Measurements from ENCODE around the gene FBLN2. TPM values are rescaled to one million over a fixed set of nuclear protein-coding genes. Genes with fewer than 3 reads are reported as not detected.

FBLN2 gene
- total RNA-seq, 1 experiment from 2014 or later, result not detected

- no peaks in the 10 kb centered on the region for H3K4me1 ChIP-seq (ENCODE audit: low read length)
- no peak overlapping the region for H3K4me3 ChIP-seq (ENCODE audit: low read length)
These were observed 119.2 kb downstream of the FBLN2 start for GRCh38 chr3:13668136-13668535.

GRCh38 chr3:13669457-13669856, 120.5 kb downstream of the FBLN2 start:
- DNase-seq, result no peak
- no peaks in the 10 kb centered on the region for H3K36me3 ChIP-seq (ENCODE audit: insufficient read depth, low read length)
- no peak overlapping the region for H3K27ac ChIP-seq (ENCODE audit: low read length)
- H3K4me2 ChIP-seq (ENCODE audit: low read depth, low read length, poor library complexity, severe bottlenecking), result no peak overlapping the region
- H3K79me2 ChIP-seq (ENCODE audit: low read length), result no peaks in the 10 kb centered on the region
- H3K9ac ChIP-seq (ENCODE audit: low read length), result no peak overlapping the region
- H4K20me1 ChIP-seq (ENCODE audit: insufficient read depth, low read depth, low read length), result no peaks in the 10 kb centered on the region
- H3K4me1 ChIP-seq (ENCODE audit: low read length), result no peaks in the 10 kb centered on the region
- no peaks in the 10 kb centered on the region for H3K27me3 ChIP-seq (ENCODE audit: low read length)
- no peaks in the 10 kb centered on the region for H3K9me3 ChIP-seq (ENCODE audit: low read length)
- no peaks in the 10 kb centered on the region for H3K9me2 ChIP-seq (replicated peaks; ENCODE audit: insufficient read depth, low read length)
- no peak overlapping the region for H3K4me3 ChIP-seq (ENCODE audit: low read length)
- no peak overlapping the region for H2AFZ ChIP-seq (ENCODE audit: low read length)

More at GRCh38 chr3:13668136-13668535, 119.2 kb downstream of the FBLN2 start:
- no peak overlapping the region for H2AFZ ChIP-seq (ENCODE audit: low read length)
- H3K79me2 ChIP-seq (ENCODE audit: low read length), result no peaks in the 10 kb centered on the region
- H3K36me3 ChIP-seq (ENCODE audit: insufficient read depth, low read length), result no peaks in the 10 kb centered on the region
- H3K4me2 ChIP-seq (ENCODE audit: low read depth, low read length, poor library complexity, severe bottlenecking), result no peak overlapping the region
- H3K9me3 ChIP-seq (ENCODE audit: low read length), result no peaks in the 10 kb centered on the region
- no peak overlapping the region for H3K27ac ChIP-seq (ENCODE audit: low read length)
- no peaks in the 10 kb centered on the region for H3K27me3 ChIP-seq (ENCODE audit: low read length)
- no peaks in the 10 kb centered on the region for H3K9me2 ChIP-seq (replicated peaks; ENCODE audit: insufficient read depth, low read length)
- H4K20me1 ChIP-seq (ENCODE audit: insufficient read depth, low read depth, low read length), result no peaks in the 10 kb centered on the region
- no peak for DNase-seq
- H3K9ac ChIP-seq (ENCODE audit: low read length), result no peak overlapping the region

GRCh38 chr3:13670292-13670691, 121.4 kb downstream of the FBLN2 start:
- no peak overlapping the region for H3K4me2 ChIP-seq (ENCODE audit: low read depth, low read length, poor library complexity, severe bottlenecking)
- H3K4me3 ChIP-seq (ENCODE audit: low read length), result no peak overlapping the region
- no peak overlapping the region for H2AFZ ChIP-seq (ENCODE audit: low read length)
- H3K9me3 ChIP-seq (ENCODE audit: low read length), result no peaks in the 10 kb centered on the region
- DNase-seq, result peak; percentile 54
- H3K9me2 ChIP-seq (replicated peaks; ENCODE audit: insufficient read depth, low read length), result no peaks in the 10 kb centered on the region
- H3K4me1 ChIP-seq (ENCODE audit: low read length), result no peaks in the 10 kb centered on the region
- H3K27me3 ChIP-seq (ENCODE audit: low read length), result no peaks in the 10 kb centered on the region
- no peak overlapping the region for H3K9ac ChIP-seq (ENCODE audit: low read length)
- no peak overlapping the region for H3K27ac ChIP-seq (ENCODE audit: low read length)
- H4K20me1 ChIP-seq (ENCODE audit: insufficient read depth, low read depth, low read length), result no peaks in the 10 kb centered on the region
- no peaks in the 10 kb centered on the region for H3K36me3 ChIP-seq (ENCODE audit: insufficient read depth, low read length)
- H3K79me2 ChIP-seq (ENCODE audit: low read length), result no peaks in the 10 kb centered on the region

- no peaks in the 10 kb centered on the region for H3K79me2 ChIP-seq (ENCODE audit: low read length)
- no peaks in the 10 kb centered on the region for H3K4me1 ChIP-seq (ENCODE audit: low read length)
- no peaks in the 10 kb centered on the region for H3K27me3 ChIP-seq (ENCODE audit: low read length)
- H3K4me3 ChIP-seq (ENCODE audit: low read length), result no peak overlapping the region
- H3K9ac ChIP-seq (ENCODE audit: low read length), result no peak overlapping the region
- H2AFZ ChIP-seq (ENCODE audit: low read length), result no peak overlapping the region
- no peak overlapping the region for H3K4me2 ChIP-seq (ENCODE audit: low read depth, low read length, poor library complexity, severe bottlenecking)
- no peak overlapping the region for H3K27ac ChIP-seq (ENCODE audit: low read length)
- no peaks in the 10 kb centered on the region for H3K9me2 ChIP-seq (replicated peaks; ENCODE audit: insufficient read depth, low read length)
- no peaks in the 10 kb centered on the region for H3K36me3 ChIP-seq (ENCODE audit: insufficient read depth, low read length)
- no peak for DNase-seq
- H3K9me3 ChIP-seq (ENCODE audit: low read length), result no peaks in the 10 kb centered on the region
- H4K20me1 ChIP-seq (ENCODE audit: insufficient read depth, low read depth, low read length), result no peaks in the 10 kb centered on the region
These were observed 122.7 kb downstream of the FBLN2 start for GRCh38 chr3:13671482-13672233.

- no peaks in the 10 kb centered on the region for H3K27me3 ChIP-seq (ENCODE audit: low read length)
- no peaks in the 10 kb centered on the region for H3K9me3 ChIP-seq (ENCODE audit: low read length)
- H3K4me3 ChIP-seq (ENCODE audit: low read length), result no peak overlapping the region
- no peaks in the 10 kb centered on the region for H3K9me2 ChIP-seq (replicated peaks; ENCODE audit: insufficient read depth, low read length)
- H3K4me2 ChIP-seq (ENCODE audit: low read depth, low read length, poor library complexity, severe bottlenecking), result no peak overlapping the region
- H4K20me1 ChIP-seq (ENCODE audit: insufficient read depth, low read depth, low read length), result no peaks in the 10 kb centered on the region
- H3K79me2 ChIP-seq (ENCODE audit: low read length), result no peaks in the 10 kb centered on the region
- no peak overlapping the region for H2AFZ ChIP-seq (ENCODE audit: low read length)
- no peak overlapping the region for H3K27ac ChIP-seq (ENCODE audit: low read length)
- no peaks in the 10 kb centered on the region for H3K36me3 ChIP-seq (ENCODE audit: insufficient read depth, low read length)
- no peak overlapping the region for H3K9ac ChIP-seq (ENCODE audit: low read length)
- no peaks in the 10 kb centered on the region for H3K4me1 ChIP-seq (ENCODE audit: low read length)
- peak; percentile 46 for DNase-seq
These were observed 124.3 kb downstream of the FBLN2 start for GRCh38 chr3:13673207-13673606.

- DNase-seq, result no peak
- H4K20me1 ChIP-seq (ENCODE audit: insufficient read depth, low read depth, low read length), result no peaks in the 10 kb centered on the region
- no peaks in the 10 kb centered on the region for H3K79me2 ChIP-seq (ENCODE audit: low read length)
- no peak overlapping the region for H3K27ac ChIP-seq (ENCODE audit: low read length)
- no peak overlapping the region for H3K9ac ChIP-seq (ENCODE audit: low read length)
- no peaks in the 10 kb centered on the region for H3K9me2 ChIP-seq (replicated peaks; ENCODE audit: insufficient read depth, low read length)
- no peak overlapping the region for H3K4me2 ChIP-seq (ENCODE audit: low read depth, low read length, poor library complexity, severe bottlenecking)
- no peaks in the 10 kb centered on the region for H3K27me3 ChIP-seq (ENCODE audit: low read length)
- H2AFZ ChIP-seq (ENCODE audit: low read length), result no peak overlapping the region
- H3K36me3 ChIP-seq (ENCODE audit: insufficient read depth, low read length), result no peaks in the 10 kb centered on the region
- no peak overlapping the region for H3K4me3 ChIP-seq (ENCODE audit: low read length)
- H3K4me1 ChIP-seq (ENCODE audit: low read length), result no peaks in the 10 kb centered on the region
- H3K9me3 ChIP-seq (ENCODE audit: low read length), result no peaks in the 10 kb centered on the region
These were observed 125.7 kb downstream of the FBLN2 start for GRCh38 chr3:13674538-13675185.

- no peak overlapping the region for H3K4me3 ChIP-seq (ENCODE audit: low read length)
- no peaks in the 10 kb centered on the region for H3K9me3 ChIP-seq (ENCODE audit: low read length)
- no peak for DNase-seq
- no peaks in the 10 kb centered on the region for H3K9me2 ChIP-seq (replicated peaks; ENCODE audit: insufficient read depth, low read length)
- H2AFZ ChIP-seq (ENCODE audit: low read length), result no peak overlapping the region
- no peaks in the 10 kb centered on the region for H3K79me2 ChIP-seq (ENCODE audit: low read length)
- H3K4me1 ChIP-seq (ENCODE audit: low read length), result no peaks in the 10 kb centered on the region
- no peaks in the 10 kb centered on the region for H3K27me3 ChIP-seq (ENCODE audit: low read length)
- no peak overlapping the region for H3K9ac ChIP-seq (ENCODE audit: low read length)
- no peak overlapping the region for H3K27ac ChIP-seq (ENCODE audit: low read length)
- no peaks in the 10 kb centered on the region for H4K20me1 ChIP-seq (ENCODE audit: insufficient read depth, low read depth, low read length)
- H3K4me2 ChIP-seq (ENCODE audit: low read depth, low read length, poor library complexity, severe bottlenecking), result no peak overlapping the region
- H3K36me3 ChIP-seq (ENCODE audit: insufficient read depth, low read length), result no peaks in the 10 kb centered on the region
These were observed 127.6 kb downstream of the FBLN2 start for GRCh38 chr3:13676356-13677017.

GRCh38 chr3:13677272-13677671, 128.3 kb downstream of the FBLN2 start:
- H3K4me3 ChIP-seq (ENCODE audit: low read length), result no peak overlapping the region
- no peak for DNase-seq
- H3K4me1 ChIP-seq (ENCODE audit: low read length), result no peaks in the 10 kb centered on the region
- no peaks in the 10 kb centered on the region for H3K36me3 ChIP-seq (ENCODE audit: insufficient read depth, low read length)
- no peaks in the 10 kb centered on the region for H4K20me1 ChIP-seq (ENCODE audit: insufficient read depth, low read depth, low read length)
- no peaks in the 10 kb centered on the region for H3K79me2 ChIP-seq (ENCODE audit: low read length)
- no peaks in the 10 kb centered on the region for H3K9me2 ChIP-seq (replicated peaks; ENCODE audit: insufficient read depth, low read length)
- no peaks in the 10 kb centered on the region for H3K9me3 ChIP-seq (ENCODE audit: low read length)
- H2AFZ ChIP-seq (ENCODE audit: low read length), result no peak overlapping the region
- no peak overlapping the region for H3K9ac ChIP-seq (ENCODE audit: low read length)
- H3K27me3 ChIP-seq (ENCODE audit: low read length), result no peaks in the 10 kb centered on the region
- H3K4me2 ChIP-seq (ENCODE audit: low read depth, low read length, poor library complexity, severe bottlenecking), result no peak overlapping the region
- H3K27ac ChIP-seq (ENCODE audit: low read length), result no peak overlapping the region
